ENCODE results near the gene OLIG2. TPM values are rescaled to one million over a fixed set of nuclear protein-coding genes. Genes with fewer than 3 reads are reported as not detected.

Gene OLIG2
- total RNA-seq, 1 experiment from 2014 or later, result 0.79 TPM

DNA sequence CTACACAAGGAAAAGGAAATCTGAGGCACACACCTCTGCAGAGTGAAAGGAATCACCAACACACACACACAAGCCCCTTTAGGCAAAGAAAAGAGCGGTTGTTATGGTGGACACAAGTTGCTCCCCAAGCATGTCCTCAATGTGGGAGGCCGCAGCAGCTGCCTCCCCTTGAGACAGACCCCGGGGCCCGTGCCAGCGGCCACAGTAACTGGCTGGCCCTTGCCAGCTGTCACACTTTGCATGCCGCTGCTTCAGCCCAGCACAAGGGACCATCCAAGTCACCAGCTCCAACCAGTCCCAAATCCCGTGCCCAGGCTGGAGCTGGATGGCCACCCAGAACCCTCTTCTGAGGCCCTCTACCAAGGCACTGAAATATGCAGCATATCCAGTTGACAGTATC is 41.3 kb downstream of the OLIG2 start:
- DNase-seq (ENCODE audit: low spot score) (no peak), ATAC-seq (no peak)
- Mint-ChIP-seq H3K27me3 (ENCODE audit: low read depth) (peaks cover 87% of the 10 kb centered on the region), H3K9me3 (peaks cover 5% of the 10 kb centered on the region; the same call in 1 of the 2 replicates), H3K27ac (no peak overlapping the region), H3K4me3 (no peak overlapping the region), H3K36me3 (no peaks in the 10 kb centered on the region), H3K4me1 (peaks cover 27% of the 10 kb centered on the region)
- ChIA-PET CTCF (no interaction called here), POLR2A (no interaction called here)
- TF ChIP-seq ZNF121 (CRISPR knock-in tag; IDR thresholded peaks at IDR 0.05) (no peak), IRF2 (CRISPR knock-in tag; IDR thresholded peaks at IDR 0.05; ENCODE audit: borderline replicate concordance, low read depth) (no peak), NFE2L1 (CRISPR knock-in tag; IDR thresholded peaks at IDR 0.05) (no peak), TEAD1 (CRISPR knock-in tag; IDR thresholded peaks at IDR 0.05) (no peak), MYBL2 (CRISPR knock-in tag; IDR thresholded peaks at IDR 0.05) (no peak), TP53 (CRISPR knock-in tag; IDR thresholded peaks at IDR 0.05) (no peak), ZNF423 (CRISPR knock-in tag; IDR thresholded peaks at IDR 0.05) (no peak), ZNF138 (CRISPR knock-in tag; conservative IDR thresholded peaks at IDR 0.05) (no peak), NFYB (CRISPR knock-in tag; conservative IDR thresholded peaks at IDR 0.05; ENCODE audit: low read depth) (no peak), RORB (CRISPR knock-in tag; IDR thresholded peaks at IDR 0.05) (no peak)
- TF ChIP-seq, protein P1, sequence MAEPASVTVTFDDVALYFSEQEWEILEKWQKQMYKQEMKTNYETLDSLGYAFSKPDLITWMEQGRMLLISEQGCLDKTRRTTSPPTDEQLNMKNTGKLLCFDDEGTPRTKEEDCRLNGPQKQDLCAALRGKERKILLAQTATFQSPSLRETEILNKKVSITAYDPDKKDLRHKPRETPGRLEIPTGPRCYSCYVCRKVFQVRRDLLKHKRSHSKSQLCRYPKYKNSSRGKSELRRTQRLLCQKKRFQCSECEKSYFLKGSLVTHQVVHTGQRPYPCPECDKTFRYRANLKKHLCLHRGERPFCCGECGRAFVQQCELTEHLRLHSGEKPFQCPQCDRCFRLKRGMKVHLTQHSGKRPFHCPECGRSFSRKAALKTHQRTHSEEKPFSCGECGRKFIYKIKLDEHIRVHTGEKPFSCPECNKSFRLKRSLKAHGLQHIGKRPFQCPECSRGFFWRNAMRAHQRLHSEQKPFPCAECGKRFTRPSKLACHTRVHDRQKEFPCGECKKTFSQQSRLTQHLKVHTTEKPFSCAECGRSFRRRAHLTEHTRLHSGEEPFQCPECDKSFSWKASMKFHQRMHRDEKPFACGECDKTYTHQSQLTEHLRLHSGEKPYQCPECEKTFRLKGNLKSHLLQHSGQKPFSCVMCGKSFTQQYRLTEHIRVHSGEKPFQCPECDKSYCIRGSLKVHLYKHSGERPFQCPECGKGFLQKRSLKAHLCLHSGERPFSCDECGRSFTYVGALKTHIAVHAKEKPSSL (CRISPR knock-in tag; conservative IDR thresholded peaks at IDR 0.05), result no peak
- TF ChIP-seq, protein P2, sequence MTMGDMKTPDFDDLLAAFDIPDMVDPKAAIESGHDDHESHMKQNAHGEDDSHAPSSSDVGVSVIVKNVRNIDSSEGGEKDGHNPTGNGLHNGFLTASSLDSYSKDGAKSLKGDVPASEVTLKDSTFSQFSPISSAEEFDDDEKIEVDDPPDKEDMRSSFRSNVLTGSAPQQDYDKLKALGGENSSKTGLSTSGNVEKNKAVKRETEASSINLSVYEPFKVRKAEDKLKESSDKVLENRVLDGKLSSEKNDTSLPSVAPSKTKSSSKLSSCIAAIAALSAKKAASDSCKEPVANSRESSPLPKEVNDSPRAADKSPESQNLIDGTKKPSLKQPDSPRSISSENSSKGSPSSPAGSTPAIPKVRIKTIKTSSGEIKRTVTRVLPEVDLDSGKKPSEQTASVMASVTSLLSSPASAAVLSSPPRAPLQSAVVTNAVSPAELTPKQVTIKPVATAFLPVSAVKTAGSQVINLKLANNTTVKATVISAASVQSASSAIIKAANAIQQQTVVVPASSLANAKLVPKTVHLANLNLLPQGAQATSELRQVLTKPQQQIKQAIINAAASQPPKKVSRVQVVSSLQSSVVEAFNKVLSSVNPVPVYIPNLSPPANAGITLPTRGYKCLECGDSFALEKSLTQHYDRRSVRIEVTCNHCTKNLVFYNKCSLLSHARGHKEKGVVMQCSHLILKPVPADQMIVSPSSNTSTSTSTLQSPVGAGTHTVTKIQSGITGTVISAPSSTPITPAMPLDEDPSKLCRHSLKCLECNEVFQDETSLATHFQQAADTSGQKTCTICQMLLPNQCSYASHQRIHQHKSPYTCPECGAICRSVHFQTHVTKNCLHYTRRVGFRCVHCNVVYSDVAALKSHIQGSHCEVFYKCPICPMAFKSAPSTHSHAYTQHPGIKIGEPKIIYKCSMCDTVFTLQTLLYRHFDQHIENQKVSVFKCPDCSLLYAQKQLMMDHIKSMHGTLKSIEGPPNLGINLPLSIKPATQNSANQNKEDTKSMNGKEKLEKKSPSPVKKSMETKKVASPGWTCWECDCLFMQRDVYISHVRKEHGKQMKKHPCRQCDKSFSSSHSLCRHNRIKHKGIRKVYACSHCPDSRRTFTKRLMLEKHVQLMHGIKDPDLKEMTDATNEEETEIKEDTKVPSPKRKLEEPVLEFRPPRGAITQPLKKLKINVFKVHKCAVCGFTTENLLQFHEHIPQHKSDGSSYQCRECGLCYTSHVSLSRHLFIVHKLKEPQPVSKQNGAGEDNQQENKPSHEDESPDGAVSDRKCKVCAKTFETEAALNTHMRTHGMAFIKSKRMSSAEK (CRISPR knock-in tag; IDR thresholded peaks at IDR 0.05; ENCODE audit: borderline replicate concordance), result no peak
- TF ChIP-seq, protein P3, sequence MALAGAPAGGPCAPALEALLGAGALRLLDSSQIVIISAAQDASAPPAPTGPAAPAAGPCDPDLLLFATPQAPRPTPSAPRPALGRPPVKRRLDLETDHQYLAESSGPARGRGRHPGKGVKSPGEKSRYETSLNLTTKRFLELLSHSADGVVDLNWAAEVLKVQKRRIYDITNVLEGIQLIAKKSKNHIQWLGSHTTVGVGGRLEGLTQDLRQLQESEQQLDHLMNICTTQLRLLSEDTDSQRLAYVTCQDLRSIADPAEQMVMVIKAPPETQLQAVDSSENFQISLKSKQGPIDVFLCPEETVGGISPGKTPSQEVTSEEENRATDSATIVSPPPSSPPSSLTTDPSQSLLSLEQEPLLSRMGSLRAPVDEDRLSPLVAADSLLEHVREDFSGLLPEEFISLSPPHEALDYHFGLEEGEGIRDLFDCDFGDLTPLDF (CRISPR knock-in tag; IDR thresholded peaks at IDR 0.05), result no peak
- TF ChIP-seq, protein P4, sequence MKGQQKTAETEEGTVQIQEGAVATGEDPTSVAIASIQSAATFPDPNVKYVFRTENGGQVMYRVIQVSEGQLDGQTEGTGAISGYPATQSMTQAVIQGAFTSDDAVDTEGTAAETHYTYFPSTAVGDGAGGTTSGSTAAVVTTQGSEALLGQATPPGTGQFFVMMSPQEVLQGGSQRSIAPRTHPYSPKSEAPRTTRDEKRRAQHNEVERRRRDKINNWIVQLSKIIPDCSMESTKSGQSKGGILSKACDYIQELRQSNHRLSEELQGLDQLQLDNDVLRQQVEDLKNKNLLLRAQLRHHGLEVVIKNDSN (CRISPR knock-in tag; IDR thresholded peaks at IDR 0.05), result no peak
- TF ChIP-seq, protein P5, sequence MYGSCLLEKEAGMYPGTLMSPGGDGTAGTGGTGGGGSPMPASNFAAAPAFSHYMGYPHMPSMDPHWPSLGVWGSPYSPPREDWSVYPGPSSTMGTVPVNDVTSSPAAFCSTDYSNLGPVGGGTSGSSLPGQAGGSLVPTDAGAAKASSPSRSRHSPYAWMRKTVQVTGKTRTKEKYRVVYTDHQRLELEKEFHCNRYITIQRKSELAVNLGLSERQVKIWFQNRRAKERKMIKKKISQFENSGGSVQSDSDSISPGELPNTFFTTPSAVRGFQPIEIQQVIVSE (CRISPR knock-in tag; IDR thresholded peaks at IDR 0.05; ENCODE audit: borderline replicate concordance), result no peak
- TF ChIP-seq, protein P6, sequence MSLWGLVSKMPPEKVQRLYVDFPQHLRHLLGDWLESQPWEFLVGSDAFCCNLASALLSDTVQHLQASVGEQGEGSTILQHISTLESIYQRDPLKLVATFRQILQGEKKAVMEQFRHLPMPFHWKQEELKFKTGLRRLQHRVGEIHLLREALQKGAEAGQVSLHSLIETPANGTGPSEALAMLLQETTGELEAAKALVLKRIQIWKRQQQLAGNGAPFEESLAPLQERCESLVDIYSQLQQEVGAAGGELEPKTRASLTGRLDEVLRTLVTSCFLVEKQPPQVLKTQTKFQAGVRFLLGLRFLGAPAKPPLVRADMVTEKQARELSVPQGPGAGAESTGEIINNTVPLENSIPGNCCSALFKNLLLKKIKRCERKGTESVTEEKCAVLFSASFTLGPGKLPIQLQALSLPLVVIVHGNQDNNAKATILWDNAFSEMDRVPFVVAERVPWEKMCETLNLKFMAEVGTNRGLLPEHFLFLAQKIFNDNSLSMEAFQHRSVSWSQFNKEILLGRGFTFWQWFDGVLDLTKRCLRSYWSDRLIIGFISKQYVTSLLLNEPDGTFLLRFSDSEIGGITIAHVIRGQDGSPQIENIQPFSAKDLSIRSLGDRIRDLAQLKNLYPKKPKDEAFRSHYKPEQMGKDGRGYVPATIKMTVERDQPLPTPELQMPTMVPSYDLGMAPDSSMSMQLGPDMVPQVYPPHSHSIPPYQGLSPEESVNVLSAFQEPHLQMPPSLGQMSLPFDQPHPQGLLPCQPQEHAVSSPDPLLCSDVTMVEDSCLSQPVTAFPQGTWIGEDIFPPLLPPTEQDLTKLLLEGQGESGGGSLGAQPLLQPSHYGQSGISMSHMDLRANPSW (CRISPR knock-in tag; conservative IDR thresholded peaks at IDR 0.05; ENCODE audit: low read depth), result no peak
